ENCODE measurements around the gene KRTAP16-1. TPM values are rescaled to one million over a fixed set of nuclear protein-coding genes. Genes with fewer than 3 reads are reported as not detected.
"Not testable (repeated sequence)": the region's sequence is repeated elsewhere in the genome, so short reads cannot be mapped to it uniquely, and the experiment has no call there.

KRTAP16-1 gene
- total RNA-seq, 2 experiments from 2014 or later = not detected

DNA sequence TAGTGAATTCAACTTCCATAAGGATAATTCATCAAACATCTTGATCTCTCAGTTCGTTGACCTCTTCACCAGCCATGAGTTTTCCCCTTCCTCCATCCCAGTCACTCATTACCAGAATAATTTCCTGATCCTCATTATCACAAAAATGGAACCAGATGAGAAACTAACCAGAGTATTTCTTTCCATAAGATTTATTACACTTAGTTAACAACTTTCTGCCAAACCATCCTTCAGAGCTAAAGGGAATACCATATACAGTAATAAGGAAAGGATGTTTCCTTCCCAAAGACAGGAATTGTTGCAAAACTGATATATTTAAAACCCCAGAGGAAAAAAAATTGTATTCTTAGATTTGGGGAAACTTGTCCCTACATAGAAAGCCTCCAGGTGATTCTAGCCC lies 15.1 kb downstream of the KRTAP16-1 start:
- Mint-ChIP-seq H3K4me1 (no peaks in the 10 kb centered on the region), H3K4me3 (no peak overlapping the region), H3K27me3 (peaks cover 3% of the 10 kb centered on the region), H3K9me3 (no peaks in the 10 kb centered on the region), H3K36me3 (no peaks in the 10 kb centered on the region), H3K27ac (no peak overlapping the region)
- no peak for DNase-seq

DNA sequence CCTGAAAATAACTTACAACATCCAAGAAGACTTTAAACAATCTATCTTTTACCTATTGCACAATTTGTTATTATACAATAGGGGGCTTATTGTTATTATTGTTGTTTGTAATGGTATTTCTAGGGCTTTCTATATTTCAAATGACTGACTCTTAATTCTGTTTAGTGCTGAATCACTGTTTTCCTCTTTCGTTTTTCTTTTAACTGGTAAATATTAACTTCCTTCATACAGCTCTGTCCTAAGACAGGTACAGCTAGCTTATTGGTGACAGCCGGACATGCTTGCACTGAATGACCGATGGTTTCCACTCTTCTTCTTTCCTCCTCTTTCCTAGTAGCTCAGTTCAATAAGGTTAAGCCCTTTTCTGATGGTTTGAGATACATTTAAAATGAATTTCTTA lies 22.1 kb downstream of the KRTAP16-1 start:
- DNase-seq = no peak
- no peaks in the 10 kb centered on the region for H3K9me3 Mint-ChIP-seq
- no peak overlapping the region for H3K4me3 Mint-ChIP-seq
- no peak overlapping the region for H3K27ac Mint-ChIP-seq
- peaks cover 8% of the 10 kb centered on the region for H3K4me1 Mint-ChIP-seq
- H3K27me3 Mint-ChIP-seq = peaks cover 3% of the 10 kb centered on the region
- H3K36me3 Mint-ChIP-seq = no peaks in the 10 kb centered on the region

- Mint-ChIP-seq H3K27ac (no peak overlapping the region), H3K27me3 (no peaks in the 10 kb centered on the region), H3K4me3 (no peak overlapping the region), H3K9me3 (peaks cover 1% of the 10 kb centered on the region), H3K36me3 (no peaks in the 10 kb centered on the region), H3K4me1 (peaks cover 8% of the 10 kb centered on the region)
- no peak for DNase-seq
These were observed 24.6 kb downstream of the KRTAP16-1 start for GRCh38 chr17:41284546-41284945.

- Mint-ChIP-seq H3K36me3 (no peaks in the 10 kb centered on the region), H3K27me3 (no peaks in the 10 kb centered on the region), H3K27ac (no peak overlapping the region), H3K4me3 (no peak overlapping the region), H3K4me1 (peaks cover 8% of the 10 kb centered on the region), H3K9me3 (peaks cover 1% of the 10 kb centered on the region)
- no peak for DNase-seq
These were observed 25.1 kb downstream of the KRTAP16-1 start for GRCh38 chr17:41284043-41284442.

DNA sequence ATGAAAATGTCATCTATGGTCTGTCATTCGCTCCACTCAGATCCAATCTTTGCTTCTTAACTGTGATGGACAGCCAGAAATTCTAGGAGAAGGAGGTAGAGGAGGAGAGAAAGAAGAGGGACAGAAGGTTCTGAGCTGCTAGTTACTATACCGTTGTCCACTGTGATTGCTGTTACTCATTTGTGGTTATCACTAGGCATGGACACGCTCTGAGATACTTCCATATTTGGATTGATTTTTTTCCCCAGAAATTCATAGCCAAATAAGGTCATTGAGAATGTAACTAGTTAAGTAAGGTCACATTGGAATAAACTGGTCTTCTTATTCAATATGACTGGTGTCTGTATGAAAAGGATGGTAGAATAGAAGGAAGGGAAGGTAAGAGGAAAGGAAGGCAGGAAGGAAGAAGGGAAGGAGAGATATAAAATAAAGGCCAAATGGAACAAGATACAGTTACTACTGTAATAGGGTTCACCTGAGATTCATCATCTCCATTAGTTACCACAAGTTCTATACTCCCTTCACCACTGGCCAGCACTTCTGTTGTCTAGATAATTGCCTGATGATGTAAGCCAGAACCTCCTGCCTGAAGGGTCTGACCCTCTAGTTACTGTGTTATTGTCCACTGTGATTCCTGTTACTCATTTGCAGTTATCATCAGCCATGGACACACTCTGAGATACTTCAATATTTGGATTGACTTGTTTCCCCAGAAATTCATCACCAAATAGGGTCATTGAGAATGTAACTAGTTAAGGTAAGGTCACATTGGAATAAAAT lies 30.7 kb downstream of the KRTAP16-1 start:
- no peak overlapping the region for H3K27ac Mint-ChIP-seq
- no peaks in the 10 kb centered on the region for H3K36me3 Mint-ChIP-seq
- no peak overlapping the region for H3K4me3 Mint-ChIP-seq
- DNase-seq = no peak
- peaks cover 6% of the 10 kb centered on the region for H3K27me3 Mint-ChIP-seq
- H3K9me3 Mint-ChIP-seq = peaks cover 1% of the 10 kb centered on the region
- H3K4me1 Mint-ChIP-seq = no peaks in the 10 kb centered on the region

- not testable (repeated sequence) for DNase-seq, H3K27me3 Mint-ChIP-seq, H3K9me3 Mint-ChIP-seq, H3K36me3 Mint-ChIP-seq, H3K4me1 Mint-ChIP-seq, H3K27ac Mint-ChIP-seq, H3K4me3 Mint-ChIP-seq
These were observed 33.4 kb downstream of the KRTAP16-1 start, which contains the start of gene KRTAP9-7 for GRCh38 chr17:41275648-41276190. TSS of gene KRTAP9-7 (plus strand) at chr17:41275698. CDS start at chr17:41275698, 0 bp downstream.

DNA sequence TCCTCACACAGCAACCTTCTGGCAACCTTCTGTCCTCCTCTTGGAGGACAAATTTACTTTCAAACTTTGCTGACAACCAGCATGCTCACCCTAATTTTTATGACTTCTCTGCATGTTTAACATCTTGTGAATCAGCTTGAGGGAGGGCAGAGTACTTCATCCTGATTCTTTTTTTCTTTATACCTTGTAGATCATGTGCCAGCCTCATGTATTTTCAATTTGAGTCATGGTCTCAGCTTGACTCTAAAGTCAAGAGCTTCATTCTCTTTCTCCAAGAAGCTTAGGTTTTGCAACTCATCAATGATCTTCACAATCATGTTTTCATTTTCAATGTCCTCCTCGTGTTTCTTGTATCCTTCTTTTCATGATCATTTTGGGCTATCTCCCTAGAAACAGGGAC lies 37.3 kb downstream of the KRTAP16-1 start:
- Mint-ChIP-seq H3K4me1 (no peaks in the 10 kb centered on the region), H3K27ac (no peak overlapping the region), H3K9me3 (no peaks in the 10 kb centered on the region), H3K36me3 (no peaks in the 10 kb centered on the region), H3K27me3 (peaks cover 6% of the 10 kb centered on the region), H3K4me3 (no peak overlapping the region)
- no peak for DNase-seq

DNA sequence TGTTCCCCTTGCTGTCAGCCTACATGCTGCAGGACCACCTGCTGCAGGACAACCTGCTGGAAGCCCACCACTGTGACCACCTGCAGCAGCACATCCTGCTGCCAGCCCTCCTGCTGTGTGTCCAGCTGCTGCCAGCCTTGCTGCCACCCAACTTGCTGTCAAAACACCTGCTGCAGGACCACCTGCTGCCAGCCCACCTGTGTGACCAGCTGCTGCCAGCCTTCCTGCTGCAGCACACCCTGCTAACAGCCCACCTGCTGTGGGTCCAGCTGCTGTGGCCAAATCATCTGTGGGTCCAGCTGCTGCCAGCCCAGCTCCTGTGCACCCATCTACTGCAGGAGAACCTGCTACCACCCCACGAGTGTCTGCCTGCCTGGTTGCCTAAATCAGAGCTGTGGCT lies 37.8 kb downstream of the KRTAP16-1 start:
- not testable (repeated sequence) for H3K4me3 Mint-ChIP-seq, H3K36me3 Mint-ChIP-seq

DNA sequence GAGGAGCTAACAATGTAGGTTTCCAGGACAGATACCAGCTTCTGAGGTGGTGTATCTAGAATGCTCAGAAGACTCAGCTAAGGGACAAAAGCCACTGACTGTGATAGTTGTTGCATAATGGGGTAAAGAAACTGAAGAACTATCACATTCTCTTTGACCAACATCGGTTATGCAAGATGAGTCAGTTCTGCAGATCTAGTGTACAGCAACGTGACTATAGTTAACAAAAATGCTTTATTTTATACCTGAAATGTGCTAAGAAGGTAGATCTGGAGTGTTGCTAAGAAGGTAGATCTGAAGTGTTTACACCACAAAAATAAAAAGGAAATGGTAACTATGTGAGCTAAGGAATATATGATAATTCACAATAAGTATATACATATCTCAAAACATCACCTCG lies 41.4 kb downstream of the KRTAP16-1 start:
- Mint-ChIP-seq H3K4me1 (peaks cover 6% of the 10 kb centered on the region), H3K36me3 (no peaks in the 10 kb centered on the region), H3K4me3 (no peak overlapping the region), H3K9me3 (no peaks in the 10 kb centered on the region), H3K27ac (no peak overlapping the region), H3K27me3 (no peaks in the 10 kb centered on the region)
- no peak for DNase-seq

More for the DNA sequence above, 37.8 kb downstream of the KRTAP16-1 start:
- not testable (repeated sequence) for H3K4me1 Mint-ChIP-seq, H3K9me3 Mint-ChIP-seq, H3K27ac Mint-ChIP-seq, DNase-seq, H3K27me3 Mint-ChIP-seq

DNA sequence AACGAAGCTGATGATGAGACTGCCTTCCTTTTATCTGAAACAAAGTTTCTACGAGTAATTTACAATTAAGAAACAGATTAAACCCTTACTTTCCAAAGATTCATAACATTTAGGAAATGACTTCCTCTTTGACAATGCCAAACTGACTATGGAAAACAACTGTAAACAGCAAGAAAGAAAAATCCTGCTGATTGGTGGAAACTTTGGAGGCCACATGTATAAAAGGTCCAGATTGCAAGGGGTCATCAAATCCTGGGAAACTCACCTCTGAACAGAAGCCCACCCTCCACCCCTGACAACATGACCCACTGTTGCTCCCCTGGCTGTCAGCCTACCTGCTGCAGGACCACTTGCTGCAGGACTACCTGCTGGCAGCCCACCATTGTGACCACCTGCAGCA lies 44.0 kb downstream of the KRTAP16-1 start, which contains the start of gene KRTAP9-6:
TSS of gene KRTAP9-6 (plus strand) at position 301 of the 400 bp plus-strand sequence. CDS start at position 301, 0 bp downstream.
- Mint-ChIP-seq H3K4me3 (no peak within 1 kb of the TSS), H3K27me3 (no peaks in the 10 kb centered on the region), H3K9me3 (no peaks in the 10 kb centered on the region), H3K36me3 (no peaks in the 10 kb centered on the region), H3K4me1 (peaks cover 16% of the 10 kb centered on the region), H3K27ac (no peak within 1 kb of the TSS)
- DNase-seq = no peak

DNA sequence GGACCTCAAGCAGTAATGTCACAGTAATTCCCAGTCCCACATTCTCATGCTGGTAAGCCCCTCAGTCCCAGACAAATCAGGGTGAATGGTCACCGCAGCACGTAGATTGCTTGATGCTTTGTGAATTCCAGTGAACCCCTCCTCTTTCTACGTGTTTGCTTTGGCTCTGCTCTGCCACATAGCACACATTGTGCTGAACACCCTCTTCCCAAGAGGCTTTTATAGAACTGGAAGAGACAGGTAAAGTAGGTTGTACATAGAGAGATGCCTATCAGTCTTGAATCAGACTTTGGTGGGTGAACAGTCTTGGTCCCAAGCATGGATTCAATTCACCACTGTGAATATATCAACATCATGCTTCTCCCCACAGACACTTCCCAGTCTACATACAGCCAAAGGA lies 44.5 kb downstream of the KRTAP16-1 start:
- Mint-ChIP-seq H3K4me3 (no peak overlapping the region), H3K27ac (no peak overlapping the region), H3K36me3 (no peaks in the 10 kb centered on the region), H3K4me1 (peaks cover 17% of the 10 kb centered on the region), H3K9me3 (no peaks in the 10 kb centered on the region), H3K27me3 (no peaks in the 10 kb centered on the region)
- DNase-seq = no peak

GRCh38 chr17:41263212-41263611 lies 45.9 kb downstream of the KRTAP16-1 start:
- DNase-seq = no peak
- H3K4me3 Mint-ChIP-seq = no peak overlapping the region
- peaks cover 17% of the 10 kb centered on the region for H3K4me1 Mint-ChIP-seq
- H3K27ac Mint-ChIP-seq = no peak overlapping the region
- no peaks in the 10 kb centered on the region for H3K27me3 Mint-ChIP-seq
- H3K9me3 Mint-ChIP-seq = no peaks in the 10 kb centered on the region
- H3K36me3 Mint-ChIP-seq = no peaks in the 10 kb centered on the region

- Mint-ChIP-seq H3K27me3 (no peaks in the 10 kb centered on the region), H3K9me3 (no peaks in the 10 kb centered on the region), H3K4me1 (peaks cover 11% of the 10 kb centered on the region), H3K4me3 (no peak overlapping the region), H3K36me3 (no peaks in the 10 kb centered on the region), H3K27ac (no peak overlapping the region)
- no peak for DNase-seq
These were observed 50.7 kb downstream of the KRTAP16-1 start for GRCh38 chr17:41258406-41258805.
